Measurements from ENCODE around the gene UPB1. TPM values are rescaled to one million over a fixed set of nuclear protein-coding genes. Genes with fewer than 3 reads are reported as not detected.

UPB1 gene
- total and polyA plus RNA-seq, 10 of the 15 experiments (the other 5 are each of a cell fraction or from before 2014, with no cell fraction given), result 0.89 to 20.5 (median 3.1) TPM

- TF ChIP-seq NFXL1 (IDR thresholded peaks at IDR 0.05; ENCODE audit: borderline replicate concordance), result no peak
- TF ChIP-seq MTA2 (IDR thresholded peaks at IDR 0.05; ENCODE audit: low read depth), result no peak
- no peak for TF ChIP-seq NFYB (IDR thresholded peaks at IDR 0.05; ENCODE audit: insufficient read depth, low read depth, low read length)
- TF ChIP-seq NR2F1 (conservative IDR thresholded peaks at IDR 0.05), result no peak
- TF ChIP-seq TCF7 (IDR thresholded peaks at IDR 0.05; ENCODE audit: borderline replicate concordance), result no peak
- no peak for TF ChIP-seq MEF2B (IDR thresholded peaks at IDR 0.05; ENCODE audit: partially characterized antibody, poor library complexity, severe bottlenecking)
- no peak for TF ChIP-seq HDAC6 (IDR thresholded peaks at IDR 0.05; ENCODE audit: unreplicated experiment)
- TF ChIP-seq POLR2AphosphoS2 (IDR thresholded peaks at IDR 0.05; ENCODE audit: low read depth, low read length), result no peak
- no peak for TF ChIP-seq KAT2A (conservative IDR thresholded peaks at IDR 0.05; ENCODE audit: control insufficient read depth, low read depth, low read length)
- no peak for TF ChIP-seq MYC (IDR thresholded peaks at IDR 0.05; ENCODE audit: insufficient read depth, insufficient read length, insufficient replicate concordance, low read length, severe bottlenecking)
These were observed 44.5 kb upstream of the UPB1 start (continued) for GRCh38 chr22:24450610-24451009.

- no peak overlapping the region for H3K27ac ChIP-seq (ENCODE audit: control insufficient read depth, insufficient read depth)
- H3K79me2 ChIP-seq (ENCODE audit: control insufficient read depth, insufficient read depth, low read length), result no peaks in the 10 kb centered on the region
- no peaks in the 10 kb centered on the region; the same call in 2 of the 3 replicates for H3K9me3 ChIP-seq (replicated peaks; ENCODE audit: control insufficient read depth, insufficient read depth, low read length)
- FAIRE-seq (no peak), ATAC-seq (no peak), DNase-seq (ENCODE audit: low read depth, low spot score) (no peak)
- intact Hi-C loops (cut with micrococcal nuclease; ENCODE audit: unreplicated experiment) (no loop called here), in situ Hi-C loops (cut with MboI) (no loop called here)
- no peaks in the 10 kb centered on the region for H4K20me1 ChIP-seq (ENCODE audit: control insufficient read depth, insufficient read depth)
- no peak overlapping the region for H2AFZ ChIP-seq (ENCODE audit: control insufficient read depth, low read depth, low read length)
- POLR2A ChIA-PET, result no interaction called here
- no peak overlapping the region for H3K9ac ChIP-seq (ENCODE audit: control insufficient read depth, insufficient read depth, low read length)
- SMC1A ChIA-PET (ENCODE audit: uncharacterized antibody, unreplicated experiment), result no interaction called here
- H3K4me2 ChIP-seq (ENCODE audit: control insufficient read depth, insufficient read depth), result no peak overlapping the region
- no peak overlapping the region for H3K4me3 ChIP-seq
- BruUV-seq (replicated peaks), result no TSS peak
- RAD21 ChIA-PET (ENCODE audit: unreplicated experiment), result no interaction called here
- CTCF ChIA-PET, result interaction anchor here (0.7 kb wide), 1 partner anchor 10 kb away, joined by 3 read pairs; no protein-coding TSS in a partner anchor
- no peaks in the 10 kb centered on the region for H3K4me1 ChIP-seq (ENCODE audit: control insufficient read depth, insufficient read depth, low read length)
- H3K36me3 ChIP-seq (ENCODE audit: control insufficient read depth in 2 of 2, insufficient read depth in 2 of 2, low read length in 1 of 2), result no peaks in the 10 kb centered on the region
- no peaks in the 10 kb centered on the region for H3K27me3 ChIP-seq (replicated peaks in 1 of 2; ENCODE audit: control insufficient read depth in 2 of 2, insufficient read depth in 2 of 2, low read length in 1 of 2)
- TF ChIP-seq DPF2 (IDR thresholded peaks at IDR 0.05) (no peak), MLLT1 (IDR thresholded peaks at IDR 0.05) (no peak), KLF5 (IDR thresholded peaks at IDR 0.05; ENCODE audit: partially characterized antibody) (no peak)
These were observed 44.0 kb upstream of the UPB1 start for GRCh38 chr22:24451162-24451561.

Measured in GM12878 (cell line).